Sigmoid colon (tissue), 7 donors: ENCODE measurements around the gene PCNT. TPM values are rescaled to one million over a fixed set of nuclear protein-coding genes. Genes with fewer than 3 reads are reported as not detected.
"Not testable (repeated sequence)": the region's sequence is repeated elsewhere in the genome, so short reads cannot be mapped to it uniquely, and the experiment has no call there.

Experiments used
- DNase-seq: peaks from one replicate; pipeline ENCODE4 v3.0.0-alpha.2; 2019
- H3K27ac ChIP-seq, 4 donors: fragments of 200-600 bp; sonication (generic); one replicate each; pipeline ENCODE4 v1.5.1; 2016 to 2019; ENCODE audit warnings: mild to moderate bottlenecking in 1 of 4
- H3K27me3 ChIP-seq, 3 donors: fragments of 200-600 bp; sonication (generic); one replicate each; pipeline ENCODE4 v1.5.1; 2019; ENCODE audit warnings: mild to moderate bottlenecking in 1 of 3
- H3K36me3 ChIP-seq, 4 donors: fragments of 200-600 bp; sonication (generic); one replicate each; pipeline ENCODE4 v1.5.1; 2016 to 2019
- H3K4me1 ChIP-seq, 4 donors: fragments of 200-600 bp; sonication (generic); one replicate each; pipeline ENCODE4 v1.5.1; 2017 to 2019
- H3K4me3 ChIP-seq, 4 donors: fragments of 200-600 bp; sonication (generic); one replicate each; pipeline ENCODE4 v1.5.1; 2017 to 2019; ENCODE audit warnings: mild to moderate bottlenecking in 2 of 4, moderate library complexity in 1 of 4
- H3K9me3 ChIP-seq, 4 donors: fragments of 200-600 bp in 3 of 4; sonication (generic) in 3 of 4; one replicate each; pipeline versions ENCODE4 v1.5.1 to v1.6.1; 2013 to 2019
- EP300 ChIP-seq, 4 donors: sonication (generic); formaldehyde crosslinking; IDR thresholded peaks; one replicate each; pipeline ENCODE4 v1.6.1; 2017; ENCODE audit warnings: antibody characterized with exemption in 4 of 4
- POLR2A ChIP-seq, 2 donors: fragments of 450-650 bp; IDR thresholded peaks; one replicate each; pipeline ENCODE4 v1.6.1; 2016; ENCODE audit warnings: antibody characterized with exemption in 2 of 2, mild to moderate bottlenecking in 2 of 2, moderate library complexity in 2 of 2
- POLR2AphosphoS5 ChIP-seq, 4 donors: sonication (generic); formaldehyde crosslinking; IDR thresholded peaks; one replicate each; pipeline ENCODE4 v1.6.1; 2017; ENCODE audit warnings: antibody characterized with exemption in 4 of 4
- WGBS, 2 donors: extraction: QIAGEN DNeasy Blood & Tissue Kit; methylation state at CpG; one replicate each; pipeline ENCODE4 v1.1.7; 2013; 5-methylcytosine and 5-hydroxymethylcytosine counted together
- intact Hi-C: fragments of 100-400 bp; cut with DNase I; formaldehyde crosslinking; loops from one replicate; pipeline ENCODE4 v1.15.1; 2023
- polyA plus RNA-seq, 3 donors: library from polyadenylated mRNA; stranded (reverse); fragments of 200-250 nt; gene quantifications; one replicate each; pipeline ENCODE4 v1.2.3, GENCODE V29; 2013
- total RNA-seq, 4 donors: library from RNA; depleted of rRNA; stranded (reverse); fragments of >200 nt; gene quantifications; one replicate each; pipeline ENCODE4 v1.1.0, GENCODE V29; 2016
- TF ChIP-seq, protein P1 (sequence below), 4 experiments: fragments of 450-650 bp in 3 of 4; fragments of 200-600 bp in 1 of 4; IDR thresholded peaks; one replicate each; pipeline ENCODE4 v1.5.1; 2016 to 2019; ENCODE audit warnings: antibody characterized with exemption in 4 of 4, mild to moderate bottlenecking in 3 of 4, moderate library complexity in 2 of 4
- donor health status: healthy with polysubstance abuse.
- donor health status: Bipolar disorder and iron deficiency.
- donor health status: healthy.

The PCNT gene
- total and polyA plus RNA-seq, 7 donors, result 6.0 to 49.6 (median 18.5) TPM

DNA sequence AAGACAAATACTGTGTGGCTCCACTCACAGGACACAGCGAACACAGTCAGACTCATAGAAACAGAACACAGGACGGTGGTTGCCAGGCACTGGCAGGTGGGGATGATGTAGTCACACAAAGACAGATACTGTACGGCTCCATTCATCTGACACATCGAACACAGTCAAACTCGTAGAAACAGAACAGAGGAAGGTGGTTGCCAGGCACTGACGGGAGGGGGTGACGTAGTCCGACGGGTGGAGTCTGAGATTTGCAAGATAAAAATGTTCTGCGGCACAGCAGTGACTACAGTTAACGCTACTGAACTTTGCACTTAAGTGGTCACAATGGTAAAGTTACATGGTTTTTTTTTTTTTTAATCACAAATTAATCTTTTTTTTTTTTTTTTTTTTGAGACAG, 19.0 kb upstream of the PCNT start:
- DNase-seq, result no peak
- H3K27ac ChIP-seq, result no peak overlapping the region
- H3K4me3 ChIP-seq, result no peak overlapping the region
- no peaks in the 10 kb centered on the region for H3K4me1 ChIP-seq
- TF ChIP-seq EP300 (IDR thresholded peaks at IDR 0.05) (no peak), POLR2A (IDR thresholded peaks at IDR 0.05) (no peak), POLR2AphosphoS5 (IDR thresholded peaks at IDR 0.05) (no peak)
- TF ChIP-seq, protein P1, sequence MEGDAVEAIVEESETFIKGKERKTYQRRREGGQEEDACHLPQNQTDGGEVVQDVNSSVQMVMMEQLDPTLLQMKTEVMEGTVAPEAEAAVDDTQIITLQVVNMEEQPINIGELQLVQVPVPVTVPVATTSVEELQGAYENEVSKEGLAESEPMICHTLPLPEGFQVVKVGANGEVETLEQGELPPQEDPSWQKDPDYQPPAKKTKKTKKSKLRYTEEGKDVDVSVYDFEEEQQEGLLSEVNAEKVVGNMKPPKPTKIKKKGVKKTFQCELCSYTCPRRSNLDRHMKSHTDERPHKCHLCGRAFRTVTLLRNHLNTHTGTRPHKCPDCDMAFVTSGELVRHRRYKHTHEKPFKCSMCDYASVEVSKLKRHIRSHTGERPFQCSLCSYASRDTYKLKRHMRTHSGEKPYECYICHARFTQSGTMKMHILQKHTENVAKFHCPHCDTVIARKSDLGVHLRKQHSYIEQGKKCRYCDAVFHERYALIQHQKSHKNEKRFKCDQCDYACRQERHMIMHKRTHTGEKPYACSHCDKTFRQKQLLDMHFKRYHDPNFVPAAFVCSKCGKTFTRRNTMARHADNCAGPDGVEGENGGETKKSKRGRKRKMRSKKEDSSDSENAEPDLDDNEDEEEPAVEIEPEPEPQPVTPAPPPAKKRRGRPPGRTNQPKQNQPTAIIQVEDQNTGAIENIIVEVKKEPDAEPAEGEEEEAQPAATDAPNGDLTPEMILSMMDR (IDR thresholded peaks at IDR 0.05), result no peak
- H3K27me3 ChIP-seq, result peaks cover 0 to 2% (median 0%) of the 10 kb centered on the region in 3 donors
- intact Hi-C loops, result no loop called here
- WGBS, 2 donors, result 92 to 98% methylated on average over 11 of the region's 11 CpGs
- no peaks in the 10 kb centered on the region for H3K36me3 ChIP-seq
- no peaks in the 10 kb centered on the region for H3K9me3 ChIP-seq

DNA sequence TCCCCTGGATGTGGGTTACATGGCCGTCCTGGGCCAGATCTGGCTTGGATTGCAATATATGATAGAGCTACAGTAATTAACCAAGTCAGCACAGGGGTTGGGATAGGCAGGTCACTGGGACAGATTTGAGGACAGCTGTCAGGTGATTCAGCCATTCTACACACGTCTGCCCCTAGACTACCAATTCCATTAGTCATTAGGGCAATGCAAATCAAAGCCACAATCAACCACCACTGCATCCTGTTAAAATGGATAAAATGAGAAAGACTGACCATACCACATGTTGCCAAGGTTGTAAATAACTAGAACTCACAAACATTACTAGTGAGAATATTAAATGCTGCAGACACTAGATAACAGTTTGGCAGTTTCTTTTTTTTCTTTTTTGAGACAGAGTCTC, 16.3 kb upstream of the PCNT start:
- no peaks in the 10 kb centered on the region for H3K27me3 ChIP-seq
- no peaks in the 10 kb centered on the region for H3K36me3 ChIP-seq
- no peak overlapping the region for H3K4me3 ChIP-seq
- no peaks in the 10 kb centered on the region for H3K9me3 ChIP-seq
- H3K4me1 ChIP-seq, result no peaks in the 10 kb centered on the region
- TF ChIP-seq, protein P1 (IDR thresholded peaks at IDR 0.05), result no peak
- TF ChIP-seq EP300 (IDR thresholded peaks at IDR 0.05) (no peak), POLR2A (IDR thresholded peaks at IDR 0.05) (no peak), POLR2AphosphoS5 (IDR thresholded peaks at IDR 0.05) (no peak)
- WGBS, 2 donors, result 76 to 80% methylated on average over 2 of the region's 2 CpGs
- intact Hi-C loops, result no loop called here
- no peak overlapping the region for H3K27ac ChIP-seq
- DNase-seq, result no peak

DNA sequence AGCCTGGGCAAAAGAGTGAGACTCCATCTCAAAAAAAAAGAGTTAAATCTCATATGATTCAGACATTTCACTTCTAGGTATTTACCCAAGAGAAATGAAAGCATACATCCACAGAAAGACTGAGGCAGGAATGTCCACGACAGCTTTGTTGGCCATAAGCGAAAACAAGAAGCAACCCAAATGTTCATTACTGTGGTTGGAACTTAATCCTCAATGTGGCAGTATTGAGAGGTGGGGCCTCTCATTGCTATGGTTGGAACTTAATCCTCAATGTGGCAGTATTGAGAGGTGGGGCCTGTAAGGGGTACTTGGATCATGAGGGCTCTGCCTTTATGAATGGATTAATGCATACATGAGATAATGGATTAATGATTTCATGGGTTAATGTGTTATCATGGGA, 15.5 kb upstream of the PCNT start:
- TF ChIP-seq, protein P1 (IDR thresholded peaks at IDR 0.05), result no peak
- no peak overlapping the region for H3K27ac ChIP-seq
- H3K27me3 ChIP-seq, result no peaks in the 10 kb centered on the region
- no peaks in the 10 kb centered on the region for H3K9me3 ChIP-seq
- intact Hi-C loops, result no loop called here
- no peaks in the 10 kb centered on the region for H3K36me3 ChIP-seq
- H3K4me3 ChIP-seq, result no peak overlapping the region
- DNase-seq, result no peak
- WGBS, 2 donors, result 97 to 98% methylated on average over 2 of the region's 2 CpGs
- H3K4me1 ChIP-seq, result no peaks in the 10 kb centered on the region

DNA sequence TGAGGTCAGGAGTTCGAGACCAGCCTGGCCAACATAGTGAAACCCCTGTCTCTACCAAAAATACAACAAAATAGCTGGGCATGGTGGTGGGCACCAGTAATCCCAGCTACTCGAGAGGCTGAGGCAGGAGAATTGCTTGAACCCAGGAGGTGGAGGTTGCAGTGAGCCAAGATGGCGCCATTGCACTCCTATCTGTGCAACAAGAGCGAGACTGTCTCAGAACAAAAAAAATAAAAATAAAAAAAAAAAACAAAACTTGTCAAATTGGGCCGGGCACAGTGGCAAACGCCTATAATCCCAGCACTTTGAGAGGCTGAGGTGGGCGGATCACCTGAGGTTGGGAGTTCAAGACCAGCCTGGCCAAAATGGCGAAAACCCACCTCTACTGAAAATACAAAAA, 13.7 kb upstream of the PCNT start:
- H3K4me1 ChIP-seq, H3K27me3 ChIP-seq, intact Hi-C loops, H3K4me3 ChIP-seq, H3K36me3 ChIP-seq, H3K9me3 ChIP-seq, H3K27ac ChIP-seq, DNase-seq: not testable (repeated sequence)
- WGBS, 2 donors, result 96 to 99% methylated on average over 8 of the region's 8 CpGs

DNA sequence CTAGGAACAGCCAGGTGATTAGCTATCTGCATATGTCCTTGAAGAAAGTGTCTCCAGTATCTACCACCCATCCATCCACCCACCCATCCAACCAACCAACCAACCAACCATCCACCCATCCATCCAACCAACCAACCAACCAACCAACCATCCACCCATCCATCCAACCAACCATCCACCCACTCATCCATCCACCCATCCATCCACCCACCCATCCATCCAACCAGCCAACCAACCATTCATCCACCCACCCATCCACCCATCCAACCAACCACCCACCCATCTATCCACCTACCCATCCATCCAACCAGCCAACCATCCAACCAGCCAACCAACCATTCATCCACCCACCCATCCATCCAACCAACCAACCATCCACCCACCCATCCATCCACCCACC, 12.4 kb upstream of the PCNT start:
- Histone ChIP-seq H3K27me3 (no peaks in the 10 kb centered on the region), H3K36me3 (no peaks in the 10 kb centered on the region), H3K4me1 (no peaks in the 10 kb centered on the region), H3K4me3 (no peak overlapping the region), H3K27ac (no peak overlapping the region), H3K9me3 (no peaks in the 10 kb centered on the region)
- no peak for DNase-seq
- intact Hi-C loops, result no loop called here
- no peak for TF ChIP-seq POLR2AphosphoS5 (IDR thresholded peaks at IDR 0.05)
- TF ChIP-seq EP300 (IDR thresholded peaks at IDR 0.05), result no peak
- TF ChIP-seq POLR2A (IDR thresholded peaks at IDR 0.05), result no peak
- TF ChIP-seq, protein P1 (IDR thresholded peaks at IDR 0.05), result no peak
